Measurements from ENCODE around the gene ZBTB43. TPM values are rescaled to one million over a fixed set of nuclear protein-coding genes. Genes with fewer than 3 reads are reported as not detected.

The ZBTB43 gene
- total and polyA plus RNA-seq, 2 of the 4 experiments (the other 2 are of a cell fraction): 4.5 to 15.1 TPM

- H3K18ac ChIP-seq (ENCODE audit: low read depth, low read length): no peak overlapping the region; the same call in none of the 2 replicates
Observed at GRCh38 chr9:126788634-126789349, 16.0 kb upstream of the ZBTB43 start.

More at GRCh38 chr9:126788634-126789349, 16.0 kb upstream of the ZBTB43 start:
- no peak overlapping the region for H3K27ac ChIP-seq (ENCODE audit: insufficient read depth, low read length)
- WGBS, 2 experiments (ENCODE audit: extremely low coverage in 2 of 2, insufficient read length in 1 of 2): no CpG with 5 or more reads among the region's 9 CpGs
- dilution Hi-C loops (cut with HindIII; ENCODE audit: low sequenced_read_pairs, unreplicated experiment): no loop called here
- peak overlapping the region; percentile 12 for H2AK9ac ChIP-seq (replicated peaks; ENCODE audit: low read depth, low read length, poor library complexity)
- no peak overlapping the region for H2AK5ac ChIP-seq (ENCODE audit: low read depth, low read length)
- H3K27me3 ChIP-seq (ENCODE audit: control insufficient read depth, insufficient read depth, low read length): peaks cover 15% of the 10 kb centered on the region
- H2BK20ac ChIP-seq (ENCODE audit: low read depth, low read length): 0 out of 2 replicates have a peak overlapping the region, but pooled peaks have one; percentile 17
- CTCF ChIA-PET: no interaction called here
- TF ChIP-seq MAFK (IDR thresholded peaks at IDR 0.05; ENCODE audit: low read depth, low read length) (peak; percentile 77), CEBPB (IDR thresholded peaks at IDR 0.05; ENCODE audit: low read depth, low read length) (no peak)
- no peaks in the 10 kb centered on the region for H3K9me3 ChIP-seq (ENCODE audit: control insufficient read depth, insufficient read depth, low read length)
- in situ Hi-C loops (cut with MboI; ENCODE audit: low sequenced_read_pairs): no loop called here
- H3K4me1 ChIP-seq (ENCODE audit: control insufficient read depth, insufficient read depth, low read length): peaks cover 12% of the 10 kb centered on the region
- H2BK15ac ChIP-seq (ENCODE audit: low read depth, low read length): no peak overlapping the region
- DNase-seq (peak; percentile 57), ATAC-seq (ENCODE audit: low read depth) (no peak; the same call in 1 of the 2 replicates)
- 0 out of 2 replicates have a peak, but pooled peaks cover 5% of the 10 kb centered on the region for H4K20me1 ChIP-seq (ENCODE audit: insufficient read depth, low read length)
- H3K4ac ChIP-seq (ENCODE audit: low read depth, low read length): no peak overlapping the region
- H4K8ac ChIP-seq (ENCODE audit: low read depth in 2 of 2, low read length in 2 of 2): no peak overlapping the region
- POLR2A ChIA-PET (ENCODE audit: unreplicated experiment): no interaction called here
- no peak overlapping the region; the same call in 1 of the 2 replicates for H4K91ac ChIP-seq (ENCODE audit: insufficient read depth, low read depth, low read length)
- H3K79me1 ChIP-seq (ENCODE audit: low read depth in 1 of 2, low read length in 2 of 2): no peaks in the 10 kb centered on the region
- H3K9me1 ChIP-seq (ENCODE audit: insufficient read depth, low read length): peaks cover 13% of the 10 kb centered on the region
- no peak overlapping the region for H3K4me3 ChIP-seq (ENCODE audit: insufficient read depth, low read depth, low read length)
- H3K14ac ChIP-seq (replicated peaks; ENCODE audit: low read depth, low read length): no peak overlapping the region
- H3K56ac ChIP-seq (ENCODE audit: extremely low read depth, insufficient read depth, low read length): no peak overlapping the region
- H4K5ac ChIP-seq (ENCODE audit: low read depth, low read length): 0 out of 2 replicates have a peak overlapping the region, but pooled peaks have one; percentile 35
- H2BK5ac ChIP-seq (ENCODE audit: low read depth, low read length, poor library complexity, severe bottlenecking): no peak overlapping the region
- no TSS peak for BruUV-seq (replicated peaks)
- H3K4me2 ChIP-seq (ENCODE audit: low read depth, low read length): no peak overlapping the region
- no peak overlapping the region for H3K9ac ChIP-seq (ENCODE audit: low read depth, low read length)
- H2BK120ac ChIP-seq (ENCODE audit: low read depth, low read length): no peak overlapping the region
- H2AFZ ChIP-seq (replicated peaks; ENCODE audit: low read length, poor library complexity): no peak overlapping the region
- no peaks in the 10 kb centered on the region for H3K36me3 ChIP-seq (ENCODE audit: control insufficient read depth, insufficient read depth, low read length)
- H3K23ac ChIP-seq (ENCODE audit: low read depth, low read length): no peak overlapping the region
- intact Hi-C loops (cut with micrococcal nuclease): no loop called here

Data from IMR-90 (cell line).